COLO668 (cell line): ENCODE data around the gene CETP.
"Not testable (repeated sequence)": the region's sequence is repeated elsewhere in the genome, so short reads cannot be mapped to it uniquely, and the experiment has no call there.

Experiments
- DNase-seq: peaks from one replicate; lab custom pipeline; 2025; ENCODE audit not compliant: unreplicated experiment; lab: John Stamatoyannopoulos, UW

Gene CETP

DNA sequence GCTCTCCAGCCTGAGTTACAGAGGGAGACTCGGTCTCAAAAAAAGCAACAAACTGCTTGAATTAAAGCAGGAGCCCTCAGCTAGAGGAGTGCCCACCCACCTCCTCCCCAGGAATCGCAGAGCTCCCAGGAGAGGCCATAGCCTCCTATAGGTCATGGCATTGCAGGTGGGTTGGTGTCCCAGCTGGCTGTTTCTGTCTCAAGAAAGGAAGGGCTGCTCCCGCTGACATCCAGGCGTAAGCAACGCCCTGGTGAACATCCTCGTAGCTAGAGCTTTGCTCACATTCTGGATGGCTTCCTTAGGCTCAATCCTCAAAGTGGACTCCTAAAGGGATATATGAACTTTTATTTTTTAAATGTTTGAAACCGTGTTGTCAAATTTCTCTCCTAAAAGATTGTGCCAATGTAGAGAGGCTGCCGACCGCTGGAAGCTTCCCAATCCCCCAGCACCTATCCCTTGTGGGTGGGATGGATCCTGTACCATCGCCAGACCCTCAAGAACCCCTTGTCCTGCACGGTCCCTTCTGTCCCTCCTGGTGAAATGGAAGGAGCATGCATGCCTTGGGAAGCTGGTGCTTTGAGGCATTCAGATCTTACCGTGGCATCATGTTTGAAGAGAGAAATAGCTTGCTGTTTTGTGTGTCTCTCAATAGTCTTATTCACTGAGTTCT is 33.5 kb downstream of the CETP start:
- no peak for DNase-seq

DNA sequence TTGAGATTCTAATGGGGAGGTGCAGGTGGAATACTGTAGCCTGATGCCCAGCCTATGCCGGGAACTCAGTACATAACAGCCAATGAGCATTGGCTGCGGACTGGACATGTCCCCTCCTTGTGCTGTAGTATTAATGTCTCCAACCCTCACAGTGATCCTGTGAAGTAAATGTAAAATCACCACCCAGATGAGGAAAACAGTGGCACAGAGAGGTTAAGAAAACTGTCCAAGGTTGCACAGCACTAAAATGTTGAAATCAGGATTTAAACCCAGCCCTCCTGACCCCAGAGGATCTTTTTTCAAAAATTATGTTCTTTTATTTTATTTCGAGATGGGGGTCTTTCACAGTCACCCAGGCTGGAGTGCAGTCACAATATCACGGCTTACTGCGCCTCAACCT is 35.5 kb downstream of the CETP start:
- no peak for DNase-seq

DNA sequence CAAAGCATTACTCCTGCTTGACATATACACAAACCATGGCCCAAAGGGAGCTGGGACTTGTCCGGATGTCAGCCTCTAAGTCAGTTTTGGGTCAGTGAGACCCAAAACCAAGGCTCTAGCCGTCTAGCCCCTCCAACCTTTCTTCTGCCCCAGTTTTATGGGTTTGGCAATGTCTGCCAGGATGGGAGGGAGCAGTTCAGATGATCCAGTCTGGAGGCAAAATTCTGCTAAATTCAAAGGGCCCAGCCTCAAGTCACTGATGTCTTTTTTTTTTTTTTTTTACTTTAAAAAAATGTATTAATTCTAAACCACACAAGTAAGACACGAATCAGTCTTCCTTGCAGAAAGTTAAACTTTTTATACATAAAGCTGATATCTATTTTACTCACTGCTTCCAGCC is 36.2 kb downstream of the CETP start:
- no peak for DNase-seq

DNA sequence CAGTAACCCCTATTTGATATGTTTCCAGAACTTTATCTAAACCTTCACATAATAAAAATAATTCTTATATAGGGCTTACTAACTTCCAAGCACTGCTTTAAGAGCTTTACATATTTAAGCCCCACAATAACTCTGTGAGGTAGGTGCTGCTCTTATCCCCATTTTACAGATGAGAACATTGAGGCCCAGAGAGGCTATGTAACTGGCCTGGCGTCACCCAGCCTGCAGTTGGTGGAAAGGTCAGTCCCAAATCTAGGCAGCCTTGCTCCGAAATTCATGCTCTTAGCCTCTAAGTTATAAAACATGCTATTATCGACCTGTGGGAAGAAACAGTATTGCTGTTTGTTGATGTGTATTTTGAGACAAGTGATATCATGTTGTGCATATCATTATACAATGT is 36.6 kb downstream of the CETP start:
- no peak for DNase-seq

DNA sequence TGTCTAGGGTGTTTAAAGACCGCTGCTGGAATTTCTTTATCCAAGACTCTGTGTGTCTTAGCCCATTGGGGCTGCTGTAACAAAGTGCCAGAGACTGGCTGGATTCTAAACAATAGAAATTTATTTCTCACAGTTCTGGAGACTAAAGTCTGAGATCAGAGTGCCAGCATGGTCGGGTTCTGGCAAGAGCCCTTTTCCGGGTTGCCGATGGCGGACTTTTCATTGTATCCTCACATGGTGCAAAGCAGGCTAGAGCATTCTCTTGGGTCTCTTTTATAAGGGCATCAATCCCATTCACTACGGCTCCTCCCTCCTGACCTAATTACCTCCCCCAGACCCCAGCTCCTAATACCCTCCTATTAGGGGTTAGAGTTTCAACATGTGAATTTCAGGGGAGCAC is 37.1 kb downstream of the CETP start:
- DNase-seq, result no peak

DNA sequence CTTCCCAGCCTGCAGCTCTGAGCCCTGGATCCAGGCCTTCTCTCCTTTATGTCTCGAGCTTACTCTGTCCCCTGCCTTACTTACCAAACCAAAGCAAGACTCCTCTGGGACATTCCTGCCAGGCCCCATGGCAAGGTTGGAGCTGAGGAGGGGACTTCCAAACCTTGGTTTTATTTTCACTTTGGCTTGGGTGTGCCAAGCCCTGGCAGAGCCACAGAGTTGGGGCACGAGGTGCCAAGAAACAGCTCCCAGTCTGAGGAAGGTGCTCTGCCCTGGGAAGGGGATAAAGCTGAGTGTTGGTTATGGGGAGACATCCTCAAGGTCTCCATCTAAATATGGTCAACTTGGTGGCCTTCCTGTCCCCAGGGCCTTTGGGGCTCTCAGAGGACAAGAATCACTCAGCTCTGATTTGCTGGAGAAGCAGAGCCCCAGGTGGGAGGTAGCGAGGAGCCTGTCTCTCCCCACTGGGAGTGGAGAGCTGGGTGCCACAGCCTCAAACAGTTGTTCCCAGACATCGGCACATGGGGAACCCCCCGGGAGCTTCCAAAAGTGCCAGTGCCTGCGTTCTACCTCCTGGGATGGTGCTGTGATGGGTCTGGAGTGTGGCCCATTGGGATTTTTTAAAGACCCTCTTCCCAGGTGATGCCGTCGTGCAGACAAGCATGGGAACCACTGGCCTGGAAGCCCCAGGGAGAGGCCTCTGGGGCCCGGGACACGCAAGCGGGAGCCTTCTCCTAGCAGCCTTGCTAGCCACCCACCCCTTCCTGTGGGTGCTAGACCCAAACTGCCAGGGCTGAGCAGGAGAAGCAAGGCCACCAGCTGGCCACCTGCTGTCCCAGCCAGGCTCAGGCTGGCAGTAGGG is 37.9 kb downstream of the CETP start:
- no peak for DNase-seq

DNA sequence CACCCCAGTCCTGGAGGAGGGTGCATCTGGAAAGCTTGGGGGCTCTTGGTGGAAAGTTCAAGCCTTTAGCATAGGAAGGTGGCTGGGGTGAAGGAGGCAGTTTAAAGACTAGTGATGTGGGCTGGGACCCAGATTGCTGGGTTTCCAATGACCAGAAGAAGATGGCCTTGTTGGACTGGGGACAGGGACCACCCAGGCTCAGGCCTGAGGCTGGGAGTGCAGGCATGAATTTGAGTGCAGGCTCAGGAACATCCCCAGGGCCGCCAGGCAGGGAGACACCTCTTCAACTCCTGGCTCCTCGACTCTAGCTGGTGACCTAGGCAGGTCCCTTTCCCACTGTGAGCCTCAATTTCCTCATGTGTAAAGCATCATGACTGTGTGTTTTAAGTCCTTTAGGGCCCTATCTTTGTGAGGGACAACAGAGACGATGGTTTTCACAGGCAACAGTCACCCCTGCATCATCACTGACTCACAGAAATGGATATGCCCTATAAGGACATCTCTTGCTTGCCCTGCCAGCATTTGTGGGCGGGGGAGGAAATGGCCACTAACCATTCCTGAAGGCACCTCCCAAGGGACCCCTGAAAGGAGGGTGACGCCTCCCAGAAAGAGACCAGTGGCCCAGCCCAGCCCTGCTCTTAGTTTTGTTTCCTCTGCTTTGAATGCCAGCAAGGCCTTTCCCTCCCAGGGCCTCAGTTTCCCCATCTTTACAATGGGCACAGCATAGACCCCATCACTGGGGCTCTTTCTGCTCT is 38.7 kb downstream of the CETP start:
- DNase-seq, result no peak

DNA sequence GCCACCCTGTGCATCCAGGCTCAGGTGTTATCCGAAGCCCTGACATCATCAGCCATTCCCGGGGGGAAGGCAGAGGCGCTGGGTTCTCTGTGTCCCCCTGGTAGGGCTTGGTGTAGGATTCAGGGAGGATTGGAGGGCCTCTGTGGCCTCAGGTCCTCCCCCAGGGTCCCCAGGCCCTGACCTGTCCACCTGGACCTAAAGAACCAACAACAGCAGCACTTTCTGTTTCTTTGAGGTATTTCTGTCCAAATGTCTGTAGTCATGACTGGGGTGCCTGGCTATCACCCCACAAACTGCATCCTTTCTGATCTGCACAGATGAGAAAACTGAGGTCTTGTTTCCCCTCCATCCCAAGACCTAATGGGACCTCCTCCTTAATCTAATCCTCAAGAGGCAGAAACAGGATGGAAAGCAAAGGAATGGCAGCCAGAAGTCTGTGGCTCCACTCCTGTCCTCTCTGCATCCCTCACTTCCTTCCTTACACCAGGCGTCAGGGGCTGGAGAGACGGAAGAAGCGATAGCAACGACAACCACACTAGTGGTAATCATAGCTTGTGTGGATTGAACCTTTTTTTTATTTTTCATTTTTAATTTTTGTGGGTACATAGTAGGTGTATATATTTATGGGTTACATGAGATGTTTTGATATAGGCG is 39.4 kb downstream of the CETP start:
- DNase-seq, result no peak

DNA sequence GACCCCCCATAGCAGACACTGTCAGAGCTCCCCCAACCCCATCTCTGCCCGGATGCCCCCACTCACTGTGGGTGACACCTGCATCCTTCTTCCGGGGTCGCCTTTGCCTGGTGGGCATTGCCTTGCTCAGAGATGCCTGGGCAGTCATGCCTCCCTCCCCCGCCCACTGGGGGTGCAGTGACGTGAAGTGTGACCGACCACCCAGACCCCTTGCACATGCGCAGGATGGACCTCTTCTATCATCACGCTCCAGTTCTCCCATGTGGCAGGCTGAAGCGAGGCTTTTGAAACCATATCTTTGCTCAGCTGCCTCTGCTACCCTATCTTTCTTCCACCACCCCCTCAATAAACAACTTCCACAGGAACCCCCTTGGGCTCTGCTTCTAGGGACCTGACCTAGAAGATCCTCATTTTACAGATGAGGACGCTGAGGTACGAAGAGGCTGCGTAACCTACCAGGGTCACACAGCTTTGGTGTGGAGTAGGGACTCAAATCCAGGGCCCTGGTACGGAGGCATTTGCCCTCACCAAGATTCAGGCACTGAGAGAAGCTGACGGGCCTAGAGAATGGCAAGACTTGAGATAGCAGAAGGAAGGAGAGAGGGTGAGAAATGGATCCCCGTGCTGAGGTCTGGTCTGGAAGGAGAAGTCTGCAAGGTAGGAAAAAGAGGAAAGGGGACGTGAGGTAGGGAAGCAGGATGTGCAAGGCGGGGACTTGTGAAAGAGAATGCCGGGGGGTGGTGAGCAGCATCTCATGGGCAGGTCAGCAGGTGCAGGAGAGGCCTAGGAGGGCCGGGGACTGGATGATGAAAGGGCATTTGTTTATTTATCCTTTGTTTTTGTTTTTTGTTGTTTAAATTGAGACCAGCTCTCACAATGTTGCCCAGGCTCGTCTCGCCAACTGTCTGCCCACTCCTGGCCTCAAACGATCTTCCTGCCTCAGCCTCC is 42.0 kb downstream of the CETP start:
- DNase-seq, result no peak

DNA sequence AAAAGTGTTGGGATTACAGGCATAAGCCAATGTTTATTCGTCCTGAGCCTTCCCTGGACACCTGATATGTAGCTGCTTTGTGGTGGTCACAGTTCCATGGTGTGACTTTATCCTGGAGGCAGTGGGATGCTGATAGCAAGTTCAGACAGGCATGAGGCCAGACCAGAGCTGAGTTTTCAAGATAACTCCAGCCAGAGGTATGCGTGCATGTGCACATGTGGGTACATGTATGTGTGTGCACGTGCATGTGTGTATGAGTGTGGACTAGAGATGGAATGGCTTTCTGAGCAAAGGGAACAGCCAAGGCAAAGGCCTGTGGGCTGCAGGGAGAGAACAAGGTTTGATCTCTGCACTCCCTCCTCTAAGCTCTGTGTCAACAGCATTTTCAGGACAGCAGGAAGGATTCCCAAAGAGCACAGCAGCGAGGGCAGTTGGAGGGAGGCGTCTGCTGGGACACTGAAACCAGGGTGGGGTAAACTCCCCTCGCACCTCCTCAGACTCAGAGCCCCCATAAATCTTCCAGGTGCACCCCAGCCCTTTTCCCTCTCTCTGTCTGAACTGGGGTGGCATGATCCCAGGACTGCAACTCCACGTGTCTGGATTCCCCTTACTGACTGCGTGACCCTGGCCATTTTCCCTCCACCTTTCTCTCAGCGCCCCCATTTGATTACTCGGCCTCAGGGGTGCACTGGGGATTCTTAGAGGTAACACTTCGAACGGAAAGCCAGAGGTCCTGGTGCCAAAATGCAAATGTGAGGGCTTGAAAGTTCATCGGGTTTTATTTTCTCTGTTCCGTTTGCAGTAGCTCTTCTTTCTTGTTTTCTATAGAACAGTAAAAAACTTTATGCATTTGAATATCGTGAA is 42.9 kb downstream of the CETP start:
- no peak for DNase-seq

DNA sequence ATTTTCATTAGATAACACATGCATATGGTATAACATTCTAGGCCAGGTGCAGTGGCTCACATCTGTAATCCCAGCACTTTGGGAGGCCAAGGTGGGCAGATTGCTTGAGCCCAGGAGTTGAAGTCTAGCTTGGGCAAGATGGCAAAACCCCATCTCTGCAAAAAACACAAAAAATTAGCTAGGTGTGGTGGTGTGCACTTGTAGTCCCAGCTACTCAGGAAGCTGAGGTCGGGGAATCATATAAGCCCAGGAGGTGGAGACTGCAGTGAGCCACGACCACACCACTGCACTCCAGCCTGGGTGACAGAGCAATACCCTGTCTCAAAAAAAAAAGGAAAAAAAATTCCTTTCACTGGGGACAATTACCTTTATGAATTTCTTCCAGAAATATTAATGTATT is 43.8 kb downstream of the CETP start:
- not testable (repeated sequence) for DNase-seq

DNA sequence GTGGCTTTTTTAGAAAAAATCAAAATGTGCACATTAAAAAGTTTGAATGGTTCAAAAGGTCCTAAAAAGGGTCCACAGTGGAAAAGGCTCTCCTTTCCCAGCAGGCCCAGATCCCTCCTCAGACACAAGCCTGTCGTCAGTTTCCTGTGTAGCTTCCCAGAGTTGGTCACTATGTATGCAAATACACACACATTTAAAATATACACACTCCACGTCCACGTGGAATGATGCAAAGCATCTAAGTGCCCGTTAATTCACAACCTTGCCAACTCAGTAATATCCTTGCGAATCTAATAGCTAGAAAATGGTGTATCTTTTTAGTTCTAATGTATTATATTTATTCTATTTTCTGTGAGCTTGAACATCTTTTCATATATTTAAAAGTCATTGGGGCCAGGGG is 45.3 kb downstream of the CETP start:
- no peak for DNase-seq

DNA sequence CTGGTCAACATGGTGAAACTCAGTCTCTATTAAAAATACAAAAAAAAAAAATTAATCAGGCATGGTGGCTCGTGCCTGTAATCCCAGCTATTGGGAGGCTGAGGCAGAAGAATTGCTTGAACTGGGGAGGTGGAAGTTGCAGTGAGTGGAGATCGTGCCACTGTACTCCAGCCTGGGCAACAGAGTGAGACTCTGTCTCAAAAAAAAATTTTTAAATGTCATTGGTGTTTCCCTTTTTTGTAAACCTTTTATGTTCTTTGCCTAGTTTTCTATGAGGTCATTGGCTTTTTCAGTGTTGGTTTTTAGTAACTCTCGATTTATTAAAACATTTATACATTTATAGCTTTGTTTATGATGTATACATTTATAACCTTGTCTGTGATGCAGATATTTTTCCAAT is 45.8 kb downstream of the CETP start:
- no peak for DNase-seq

DNA sequence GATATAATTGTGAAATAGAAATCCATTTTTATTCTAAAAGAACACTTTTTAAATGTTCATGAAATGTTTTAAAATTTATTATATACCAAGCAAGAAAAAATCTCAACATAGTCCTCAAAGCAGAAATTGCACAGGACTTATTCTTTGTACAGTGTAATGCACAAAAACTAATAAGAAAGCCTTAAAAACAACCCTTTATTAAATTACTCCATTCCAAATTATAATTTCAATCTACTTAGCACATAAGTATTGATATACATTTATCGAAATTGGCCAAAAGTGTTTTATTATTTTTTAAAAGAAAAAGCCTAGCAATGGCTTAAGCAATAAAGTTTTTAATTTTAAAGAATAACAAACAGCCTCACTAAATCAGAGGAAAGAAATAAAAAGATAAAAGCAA is 46.7 kb downstream of the CETP start:
- no peak for DNase-seq

DNA sequence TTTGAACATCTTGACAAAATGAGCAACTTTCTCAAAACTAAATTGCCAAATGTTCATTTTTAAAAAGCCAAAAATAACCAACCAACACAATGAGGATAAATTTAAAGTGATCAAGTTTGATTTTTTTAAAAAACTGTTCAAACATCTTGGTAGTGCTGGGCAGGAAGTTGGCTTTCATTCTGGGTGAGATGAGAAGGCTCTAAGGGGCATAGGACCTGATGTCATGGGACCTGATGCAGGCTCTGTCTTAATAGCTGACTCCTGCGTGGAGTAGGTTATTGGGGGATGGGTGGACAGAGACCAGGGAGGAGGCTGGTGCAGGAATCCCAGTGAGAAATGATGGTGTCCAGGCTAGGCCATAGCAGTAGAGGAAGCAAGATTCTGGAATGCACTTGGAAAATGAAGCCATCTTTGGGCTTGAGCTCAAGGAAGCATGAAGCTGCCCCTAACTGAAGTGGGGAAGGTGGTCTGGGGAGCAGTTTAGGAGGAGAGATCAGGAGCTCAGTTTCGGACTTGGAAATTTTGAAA is 48.0 kb downstream of the CETP start:
- DNase-seq, result no peak

DNA sequence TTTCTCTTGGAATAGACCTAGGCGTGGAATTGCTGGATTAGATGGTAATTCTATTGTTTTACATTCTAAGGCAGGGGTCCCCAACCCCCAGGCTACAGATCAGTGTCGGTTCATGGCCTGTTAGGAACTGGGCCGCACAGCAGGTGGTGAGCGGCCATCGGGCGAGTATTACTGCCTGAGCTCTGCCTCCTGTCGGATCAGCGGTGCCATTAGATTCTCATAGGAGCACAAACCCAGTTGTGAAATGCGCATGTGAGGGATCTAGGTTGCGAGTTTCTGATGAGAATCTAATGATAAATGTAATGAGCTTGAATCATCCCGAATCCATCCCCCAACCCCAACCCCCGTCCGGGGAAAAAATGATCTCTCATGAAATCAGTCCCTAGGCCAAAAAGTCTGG is 50.6 kb downstream of the CETP start:
- DNase-seq, result no peak

DNA sequence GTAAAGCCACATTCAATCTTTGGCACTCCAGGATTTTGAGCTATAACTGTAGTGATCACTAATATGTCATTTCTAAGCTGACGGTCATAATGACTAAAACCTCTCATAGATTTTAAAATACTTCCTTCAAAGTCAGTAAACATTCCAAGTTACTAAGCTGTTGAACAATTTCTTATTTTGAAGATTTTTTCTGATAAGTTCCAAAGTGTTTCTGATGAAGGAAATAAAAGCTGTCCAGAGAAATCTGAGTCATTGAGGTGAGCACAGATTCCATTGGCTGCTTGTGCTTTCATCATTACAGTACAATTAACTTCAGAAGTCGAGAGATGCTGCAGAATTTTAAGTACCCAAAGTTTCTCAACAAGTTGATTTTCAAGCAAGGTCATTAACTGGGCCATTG is 51.5 kb downstream of the CETP start:
- DNase-seq, result no peak

DNA sequence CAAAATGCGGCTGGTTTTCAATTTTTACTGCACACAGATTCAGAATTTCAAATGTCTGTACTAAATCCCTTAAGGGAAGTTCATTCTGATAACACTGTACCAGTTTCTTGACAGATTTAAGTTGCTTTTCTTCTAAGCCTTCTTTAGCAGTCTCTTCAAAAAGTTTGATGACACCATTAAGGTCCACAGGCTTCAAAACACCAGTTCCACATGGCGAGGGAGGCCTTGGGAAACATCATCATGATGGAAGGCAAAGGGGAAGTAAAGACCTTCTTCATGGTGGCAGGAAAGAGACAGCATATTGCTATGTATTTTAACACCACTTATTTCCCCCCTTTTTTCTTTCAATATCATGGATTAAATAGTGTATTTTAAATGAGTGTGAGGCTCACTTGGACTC is 52.2 kb downstream of the CETP start:
- DNase-seq, result no peak

DNA sequence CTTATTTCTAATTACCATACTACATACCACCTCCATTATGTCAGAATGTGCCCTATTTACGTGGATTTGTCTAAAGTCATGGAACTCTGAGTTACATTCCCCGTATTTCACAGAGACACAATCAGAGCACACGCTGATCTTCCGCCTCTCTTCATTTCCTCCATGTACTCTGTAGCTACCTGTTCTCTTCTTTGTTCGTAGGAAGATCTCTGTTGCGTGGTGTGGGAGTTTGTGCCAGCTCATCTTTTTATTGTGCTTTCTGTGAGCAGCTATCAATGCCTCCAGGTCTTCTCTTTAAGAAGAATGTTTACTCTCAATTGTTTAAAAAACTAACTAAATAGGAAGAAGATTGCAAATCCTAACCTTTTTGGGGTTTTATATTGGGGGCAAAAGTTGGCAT is 54.6 kb downstream of the CETP start:
- DNase-seq, result no peak
